ENCODE data around the gene WASL. TPM values are rescaled to one million over a fixed set of nuclear protein-coding genes. Genes with fewer than 3 reads are reported as not detected.

Gene WASL
- total and polyA plus RNA-seq, 7 donors, result 32.4 to 80.5 (median 43.4) TPM

DNA sequence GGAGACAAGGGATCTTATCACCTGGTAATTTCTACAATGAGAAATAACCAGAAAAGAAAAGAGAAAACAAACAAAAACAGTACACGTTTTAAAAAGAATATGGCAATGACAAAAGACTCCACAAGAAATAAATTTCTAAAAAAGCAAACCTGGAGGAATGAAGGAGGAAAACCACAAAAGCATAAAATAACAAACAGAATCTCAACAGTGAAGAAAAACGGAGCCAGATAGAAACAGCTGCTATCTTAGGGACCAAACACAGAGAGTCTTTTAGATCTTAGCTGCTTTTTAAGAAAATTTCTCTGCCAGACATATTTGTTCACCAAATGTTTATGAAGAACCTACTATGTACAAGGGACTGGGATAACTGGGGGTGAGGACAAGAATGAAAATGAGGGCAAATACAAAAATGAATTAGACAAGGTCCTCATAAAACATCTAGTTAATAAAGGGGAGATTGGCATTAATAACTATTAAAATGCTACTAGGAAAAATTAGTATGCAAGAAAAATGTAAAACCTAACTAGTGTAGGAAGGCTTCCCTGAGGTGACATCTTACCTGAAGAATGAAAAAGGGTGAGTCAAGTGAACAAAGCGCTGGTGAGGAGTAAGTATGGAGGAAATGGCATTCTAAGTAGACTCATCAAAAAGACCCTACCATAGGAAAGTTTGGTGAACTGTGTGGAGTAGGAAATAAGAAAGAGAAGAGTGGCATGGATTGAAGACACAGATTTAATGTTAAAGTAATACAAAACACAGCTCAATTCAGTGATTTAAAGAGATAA lies 34.3 kb downstream of the WASL start:
- Histone ChIP-seq H3K27me3 (no peaks in the 10 kb centered on the region), H3K9me3 (no peaks in the 10 kb centered on the region), H3K27ac (no peak overlapping the region), H3K36me3 (no peaks in the 10 kb centered on the region), H3K4me1 (peaks cover 0 to 42% (median 25%) of the 10 kb centered on the region in 4 donors), H3K4me3 (no peak overlapping the region)
- TF ChIP-seq POLR2AphosphoS5 (IDR thresholded peaks at IDR 0.05), result no peak
- no peak for TF ChIP-seq POLR2A (IDR thresholded peaks at IDR 0.05)
- TF ChIP-seq EP300 (IDR thresholded peaks at IDR 0.05), result no peak
- no peak for TF ChIP-seq CTCF (IDR thresholded peaks at IDR 0.05)
- intact Hi-C loops (cut with DNase I), result no loop called here
- 69 to 76% methylated on average over 3 of the region's 3 CpGs for WGBS, 2 donors
- no peak for DNase-seq

GRCh38 chr7:123712619-123713018 lies 36.2 kb downstream of the WASL start:
- no peak for DNase-seq
- no peak overlapping the region for H3K27ac ChIP-seq
- intact Hi-C loops (cut with DNase I), result no loop called here
- no peak overlapping the region for H3K4me3 ChIP-seq
- no peaks in the 10 kb centered on the region for H3K9me3 ChIP-seq
- 44 to 61% methylated on average over 1 of the region's 1 CpG for WGBS, 2 donors
- H3K4me1 ChIP-seq, result peaks cover 0 to 37% (median 18%) of the 10 kb centered on the region in 4 donors
- no peaks in the 10 kb centered on the region for H3K27me3 ChIP-seq
- peaks cover 0 to 13% (median 5%) of the 10 kb centered on the region in 4 donors for H3K36me3 ChIP-seq
- TF ChIP-seq CTCF (IDR thresholded peaks at IDR 0.05) (no peak), EP300 (IDR thresholded peaks at IDR 0.05) (no peak), POLR2A (IDR thresholded peaks at IDR 0.05) (no peak), POLR2AphosphoS5 (IDR thresholded peaks at IDR 0.05) (no peak)

GRCh38 chr7:123711832-123712293 lies 36.9 kb downstream of the WASL start:
- peaks cover 0 to 37% (median 18%) of the 10 kb centered on the region in 4 donors for H3K4me1 ChIP-seq
- intact Hi-C loops (cut with DNase I), result no loop called here

DNA sequence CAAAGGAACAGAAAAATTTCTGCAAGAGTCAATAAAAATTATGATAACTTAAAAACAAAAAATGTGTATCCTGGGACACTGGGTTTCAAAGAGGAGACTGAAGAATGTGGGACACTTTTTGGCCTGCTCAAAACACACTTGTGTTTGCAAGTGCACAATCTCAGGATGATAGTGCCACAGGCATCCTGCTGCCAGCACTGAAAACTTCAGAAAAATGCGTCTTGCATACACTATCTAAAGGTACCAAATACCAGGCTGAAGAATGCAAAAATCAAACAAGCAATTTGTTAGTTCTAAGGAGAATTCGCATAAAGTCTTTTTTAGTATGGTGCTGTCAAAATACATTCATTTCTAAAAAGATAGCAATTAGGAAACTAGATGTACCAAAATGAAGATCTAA lies 38.1 kb downstream of the WASL start:
- WGBS, 2 donors, result 74 to 89% methylated on average over 2 of the region's 2 CpGs
- intact Hi-C loops (cut with DNase I), result no loop called here

More at GRCh38 chr7:123711832-123712293, 36.9 kb downstream of the WASL start:
- no peak overlapping the region for H3K27ac ChIP-seq
- DNase-seq, result no peak
- peaks cover 0 to 21% (median 9%) of the 10 kb centered on the region in 4 donors for H3K36me3 ChIP-seq
- H3K27me3 ChIP-seq, result no peaks in the 10 kb centered on the region
- no peak overlapping the region for H3K4me3 ChIP-seq
- no peaks in the 10 kb centered on the region for H3K9me3 ChIP-seq
- no peak for TF ChIP-seq EP300 (IDR thresholded peaks at IDR 0.05)

More for the DNA sequence above, 38.1 kb downstream of the WASL start:
- Histone ChIP-seq H3K9me3 (no peaks in the 10 kb centered on the region), H3K4me3 (no peak overlapping the region), H3K27ac (no peak overlapping the region), H3K27me3 (no peaks in the 10 kb centered on the region), H3K36me3 (peaks cover 0 to 33% (median 11%) of the 10 kb centered on the region in 4 donors), H3K4me1 (peaks cover 0 to 37% (median 18%) of the 10 kb centered on the region in 4 donors)
- no peak for DNase-seq
- TF ChIP-seq EP300 (IDR thresholded peaks at IDR 0.05), result no peak
- no peak for TF ChIP-seq POLR2AphosphoS5 (IDR thresholded peaks at IDR 0.05)
- no peak for TF ChIP-seq POLR2A (IDR thresholded peaks at IDR 0.05)
- TF ChIP-seq CTCF (IDR thresholded peaks at IDR 0.05), result no peak
